T-cell (primary cell): ENCODE measurements around the gene GAK. TPM values are rescaled to one million over a fixed set of nuclear protein-coding genes. Genes with fewer than 3 reads are reported as not detected.

ENCODE experiments used
- ATAC-seq, 4 experiments: fragments of 200-7000 bp in 3 of 4; fragments of 150-1000 bp in 1 of 4; cut with Tn5 transposase; replicated peaks in 1 of 4; 1 replicate in 3 of 4; 2 replicates in 1 of 4; pipeline ENCODE4 v1.10.0; 2021; ENCODE audit warnings: moderate library complexity in 3 of 4, mild to moderate bottlenecking in 2 of 4, moderate number of reproducible peaks in 1 of 4
- CTCF ChIA-PET, 2 donors: fragments of 300-600 bp; sonication (Branson Sonifier 250); formaldehyde crosslinking; loops; one replicate each; lab custom pipeline; 2022; ENCODE audit warnings: antibody characterized with exemption in 2 of 2; lab: Charles Lee
- POLR2A ChIA-PET, 2 donors: fragments of 300-600 bp; sonication (Branson Sonifier 250); formaldehyde crosslinking; loops; one replicate each; lab custom pipeline; 2022; ENCODE audit warnings: antibody characterized with exemption in 2 of 2; lab: Charles Lee
- DNase-seq, 35 experiments: peaks; one replicate each; pipeline versions ENCODE4 v3.0.0 to v3.0.0-alpha.2; 2013 to 2023
- H3K27ac ChIP-seq: one replicate; pipeline ENCODE4 v1.5.1; 2013; ENCODE audit warnings: low read length
- H3K27me3 ChIP-seq, 2 experiments: replicated peaks in 1 of 2; 1 replicate in 1 of 2; 2 replicates in 1 of 2; pipeline versions ENCODE4 v1.6.1 to v1.7.0; 2013; ENCODE audit warnings: low read length in 1 of 2, mixed read lengths in 1 of 2; ENCODE audit not compliant: control insufficient read depth in 2 of 2, insufficient read depth in 2 of 2; ENCODE audit errors: extremely low read depth in 1 of 2
- H3K36me3 ChIP-seq, 2 donors: 1 replicate in 1 of 2; 2 replicates in 1 of 2; pipeline versions ENCODE4 v1.6.1 to v1.7.0; 2013; ENCODE audit warnings: low read length in 1 of 2; ENCODE audit not compliant: control insufficient read depth in 2 of 2, insufficient read depth in 1 of 2; ENCODE audit errors: extremely low read depth in 1 of 2
- H3K4me1 ChIP-seq, 2 experiments: 1 replicate in 1 of 2; 2 replicates in 1 of 2; pipeline versions ENCODE4 v1.6.1 to v1.7.0; 2013; ENCODE audit warnings: low read length in 2 of 2, mixed read lengths in 1 of 2; ENCODE audit not compliant: insufficient read depth in 2 of 2, control insufficient read depth in 1 of 2; ENCODE audit errors: extremely low read depth in 1 of 2
- H3K4me3 ChIP-seq, 2 donors: 1 replicate in 1 of 2; 2 replicates in 1 of 2; pipeline versions ENCODE4 v1.5.1 to v1.7.0; 2013; ENCODE audit warnings: mild to moderate bottlenecking in 2 of 2, low read length in 1 of 2, moderate library complexity in 1 of 2; ENCODE audit not compliant: control insufficient read depth in 1 of 2; ENCODE audit errors: extremely low read depth in 1 of 2
- H3K9me3 ChIP-seq: 2 replicates; pipeline ENCODE4 v1.7.0; 2013
- H3K27ac Mint-ChIP-seq, 2 donors: one replicate each; pipeline ENCODE4 v1.8.0; 2020 to 2021; ENCODE audit warnings: mild to moderate bottlenecking in 2 of 2, mixed read lengths in 2 of 2
- H3K27me3 Mint-ChIP-seq, 2 donors: one replicate each; pipeline ENCODE4 v1.8.0; 2021 to 2022; ENCODE audit warnings: mixed read lengths in 2 of 2
- H3K36me3 Mint-ChIP-seq: one replicate; pipeline ENCODE4 v1.8.0; 2021; ENCODE audit warnings: mixed read lengths
- H3K4me1 Mint-ChIP-seq, 3 donors: one replicate each; pipeline ENCODE4 v1.8.0; 2020 to 2022; ENCODE audit warnings: mixed read lengths in 3 of 3, mild to moderate bottlenecking in 1 of 3
- H3K4me3 Mint-ChIP-seq, 3 donors: one replicate each; pipeline ENCODE4 v1.8.0; 2020 to 2022; ENCODE audit warnings: mild to moderate bottlenecking in 3 of 3, mixed read lengths in 3 of 3, moderate library complexity in 3 of 3
- H3K9me3 Mint-ChIP-seq, 3 donors: one replicate each; pipeline ENCODE4 v1.8.0; 2020 to 2022; ENCODE audit warnings: mixed read lengths in 3 of 3
- WGBS: methylation state at CpG from one replicate; pipeline ENCODE4 v1.1.5; 2013; ENCODE audit warnings: missing lambda C conversion rate; ENCODE audit not compliant: insufficient coverage; 5-methylcytosine and 5-hydroxymethylcytosine counted together
- total RNA-seq, 35 experiments: library from RNA in 6 of 35; stranded (reverse) in 6 of 35; fragments of 120-200 nt in 1 of 35; gene quantifications; one replicate each; pipeline versions ENCODE4 v1.2.1 to v1.2.4 and lab custom pipeline; 2013 to 2026

Gene GAK
- total RNA-seq, 5 donors from 2014 or later (not counting 1 experiment from before 2014, with no cell fraction given): 182 to 225 (median 218) TPM

DNA sequence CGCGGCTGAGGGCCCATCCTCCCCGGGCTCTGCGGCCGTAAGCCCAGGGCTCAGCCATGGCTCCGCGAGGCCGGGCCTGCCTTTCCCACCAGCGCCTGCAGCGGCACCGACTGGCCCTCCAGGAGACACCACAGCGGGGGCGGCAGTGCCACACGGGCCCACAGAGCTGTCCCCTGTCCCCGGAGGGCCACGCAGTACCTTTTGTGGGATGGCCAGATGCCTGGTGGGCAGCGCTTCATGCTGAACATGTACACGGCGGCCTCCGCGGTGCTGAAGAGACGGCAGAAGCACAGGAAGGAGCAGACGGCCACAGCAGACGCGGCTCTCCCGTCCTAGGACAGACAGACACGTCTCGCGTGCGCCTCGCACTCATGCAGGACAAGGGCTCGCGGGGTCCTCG lies 50.4 kb downstream of the GAK start:
- H3K4me3 Mint-ChIP-seq: no peak overlapping the region
- no peak overlapping the region for H3K27ac Mint-ChIP-seq
- no peaks in the 10 kb centered on the region for H3K27me3 ChIP-seq
- no peak for DNase-seq
- ATAC-seq: no peak
- peaks cover 11% of the 10 kb centered on the region for H3K36me3 Mint-ChIP-seq
- H3K27me3 Mint-ChIP-seq: no peaks in the 10 kb centered on the region
- H3K4me1 Mint-ChIP-seq: peaks cover 27 to 32% (median 28%) of the 10 kb centered on the region in 3 donors
- H3K4me3 ChIP-seq: no peak overlapping the region
- peaks cover 27 to 63% of the 10 kb centered on the region in 2 donors for H3K36me3 ChIP-seq
- POLR2A ChIA-PET: no interaction called here
- no peak overlapping the region for H3K27ac ChIP-seq
- CTCF ChIA-PET: no interaction called here
- H3K9me3 Mint-ChIP-seq: no peaks in the 10 kb centered on the region
- H3K9me3 ChIP-seq: no peaks in the 10 kb centered on the region
- peaks cover 0 to 24% of the 10 kb centered on the region in 2 experiments for H3K4me1 ChIP-seq
- WGBS: 94% methylated on average over 27 of the region's 34 CpGs

DNA sequence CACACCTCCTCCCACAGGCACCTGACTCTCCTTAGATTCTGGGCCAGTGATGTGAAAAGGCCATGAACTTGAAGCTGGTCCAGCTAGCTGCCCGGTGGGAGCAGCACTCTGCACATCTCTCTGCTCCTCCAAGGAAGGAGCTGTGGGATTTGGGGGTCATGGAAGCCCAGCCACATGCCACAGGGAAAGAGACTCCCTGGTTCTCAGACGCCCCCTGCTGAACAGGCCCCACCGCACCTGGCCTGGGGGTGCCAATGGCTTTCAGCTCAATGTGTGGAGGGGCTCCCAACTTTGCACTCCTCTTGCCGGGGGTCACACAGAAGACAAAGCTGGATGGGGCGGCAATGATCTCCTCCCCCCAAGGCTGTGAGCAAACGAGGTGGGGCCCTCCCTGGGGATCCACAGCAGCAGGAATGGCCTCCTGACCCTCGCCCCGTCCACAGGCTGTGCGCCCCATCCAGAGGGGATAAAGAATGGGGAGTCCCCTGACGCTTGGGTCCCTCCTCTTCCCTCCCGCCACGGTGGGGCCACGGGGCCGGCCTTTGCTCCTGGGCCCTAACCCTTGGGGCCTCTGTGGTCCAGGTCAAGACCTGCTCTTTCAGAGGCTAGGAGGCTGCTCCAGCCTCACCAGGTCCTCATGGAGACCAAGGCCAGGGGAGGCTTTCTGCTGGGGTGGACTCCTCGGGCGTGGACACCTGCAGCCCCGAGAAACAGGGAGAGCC lies 51.3 kb downstream of the GAK start:
- POLR2A ChIA-PET: no interaction called here
- CTCF ChIA-PET: no interaction called here
- Histone ChIP-seq H3K27me3 (no peaks in the 10 kb centered on the region), H3K4me1 (peaks cover 0 to 24% of the 10 kb centered on the region in 2 experiments), H3K36me3 (peaks cover 25 to 67% of the 10 kb centered on the region in 2 donors), H3K27ac (peak overlapping the region; percentile 80), H3K9me3 (no peaks in the 10 kb centered on the region), H3K4me3 (no peak overlapping the region)
- peaks cover 27 to 32% (median 28%) of the 10 kb centered on the region in 3 donors for H3K4me1 Mint-ChIP-seq
- no peaks in the 10 kb centered on the region for H3K9me3 Mint-ChIP-seq
- no peak for ATAC-seq
- peaks cover 14% of the 10 kb centered on the region for H3K36me3 Mint-ChIP-seq
- H3K27me3 Mint-ChIP-seq: no peaks in the 10 kb centered on the region
- peak overlapping the region; percentile 95 to 97 for H3K27ac Mint-ChIP-seq
- peak overlapping the region in 1 of 3 donors; percentile 81 for H3K4me3 Mint-ChIP-seq
- WGBS: 85% methylated on average over 9 of the region's 17 CpGs
- no peak for DNase-seq

GRCh38 chr4:879729-880077 lies 52.4 kb downstream of the GAK start:
- peak; percentile 63 to 71 (median 68) for ATAC-seq
- peak overlapping the region in 1 of 2 donors; percentile 11 for H3K4me3 ChIP-seq
- Mint-ChIP-seq H3K4me3 (peak overlapping the region; percentile 73 to 81 (median 80)), H3K4me1 (peaks cover 28 to 34% (median 32%) of the 10 kb centered on the region in 3 donors), H3K9me3 (no peaks in the 10 kb centered on the region), H3K27ac (peak overlapping the region; percentile 95 to 97), H3K36me3 (peaks cover 21% of the 10 kb centered on the region), H3K27me3 (no peaks in the 10 kb centered on the region)
- peak in 29 of 35 experiments; percentile 6 to 61 (median 20) for DNase-seq
- WGBS: 18% methylated on average over 12 of the region's 12 CpGs
- H3K27ac ChIP-seq: peak overlapping the region; percentile 80
- H3K27me3 ChIP-seq: no peaks in the 10 kb centered on the region
- ChIA-PET POLR2A (no interaction called here), CTCF (no interaction called here)
- H3K4me1 ChIP-seq: peaks cover 0 to 24% of the 10 kb centered on the region in 2 experiments
- peaks cover 18 to 67% of the 10 kb centered on the region in 2 donors for H3K36me3 ChIP-seq
- H3K9me3 ChIP-seq: no peaks in the 10 kb centered on the region

- DNase-seq (peak in 32 of 35 experiments; percentile 11 to 59 (median 30)), ATAC-seq (peak; percentile 66 to 82 (median 78))
- peak overlapping the region; percentile 73 to 81 (median 80) for H3K4me3 Mint-ChIP-seq
- H3K4me3 ChIP-seq: peak overlapping the region in 1 of 2 donors; percentile 11
- peak overlapping the region; percentile 80 for H3K27ac ChIP-seq
- no peaks in the 10 kb centered on the region for H3K27me3 Mint-ChIP-seq
- no peaks in the 10 kb centered on the region for H3K9me3 Mint-ChIP-seq
- H3K9me3 ChIP-seq: no peaks in the 10 kb centered on the region
- H3K36me3 ChIP-seq: peaks cover 18 to 67% of the 10 kb centered on the region in 2 donors
- WGBS: 32% methylated on average over 10 of the region's 23 CpGs
- no peaks in the 10 kb centered on the region for H3K27me3 ChIP-seq
- H3K36me3 Mint-ChIP-seq: peaks cover 24% of the 10 kb centered on the region
- peaks cover 0 to 24% of the 10 kb centered on the region in 2 experiments for H3K4me1 ChIP-seq
- peak overlapping the region; percentile 95 to 97 for H3K27ac Mint-ChIP-seq
- H3K4me1 Mint-ChIP-seq: peaks cover 28 to 36% (median 32%) of the 10 kb centered on the region in 3 donors
- CTCF ChIA-PET: no interaction called here
- POLR2A ChIA-PET: no interaction called here
These were observed 53.1 kb downstream of the GAK start for GRCh38 chr4:878796-879728.

DNA sequence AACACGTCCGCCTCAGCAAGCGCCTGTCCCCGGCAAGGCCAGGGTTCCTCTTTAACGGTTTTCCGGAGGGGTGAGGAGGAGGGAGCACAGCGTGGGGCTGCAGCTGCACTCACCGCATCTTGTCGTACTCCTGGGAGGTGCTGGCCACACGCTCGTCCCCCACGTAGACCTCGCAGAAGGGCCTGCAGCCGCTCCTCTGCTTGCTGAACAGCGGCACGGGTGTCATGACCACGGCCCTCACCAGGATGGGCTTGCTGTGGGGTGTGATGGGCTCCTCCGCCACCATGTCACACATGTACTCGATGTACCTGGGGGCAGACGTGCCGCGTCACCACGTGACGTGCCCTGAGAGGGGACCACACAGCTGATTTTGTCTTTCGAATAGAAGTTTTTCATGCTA lies 54.6 kb downstream of the GAK start:
- ATAC-seq: no peak
- no peaks in the 10 kb centered on the region for H3K9me3 ChIP-seq

GRCh38 chr4:876780-877179 lies 55.3 kb downstream of the GAK start:
- POLR2A ChIA-PET: no interaction called here
- Histone ChIP-seq H3K36me3 (peaks cover 21 to 66% of the 10 kb centered on the region in 2 donors), H3K4me3 (no peak overlapping the region), H3K9me3 (no peaks in the 10 kb centered on the region), H3K27me3 (no peaks in the 10 kb centered on the region), H3K4me1 (peaks cover 0 to 24% of the 10 kb centered on the region in 2 experiments), H3K27ac (no peak overlapping the region)
- CTCF ChIA-PET: no interaction called here
- no peaks in the 10 kb centered on the region for H3K9me3 Mint-ChIP-seq
- H3K36me3 Mint-ChIP-seq: peaks cover 32% of the 10 kb centered on the region
- ATAC-seq (no peak), DNase-seq (peak in 1 of 35 experiments; percentile 22)
- H3K27ac Mint-ChIP-seq: peak overlapping the region; percentile 36 to 39
- H3K4me3 Mint-ChIP-seq: peak overlapping the region in 1 of 3 donors; percentile 30
- H3K4me1 Mint-ChIP-seq: peaks cover 28 to 45% (median 32%) of the 10 kb centered on the region in 3 donors
- H3K27me3 Mint-ChIP-seq: no peaks in the 10 kb centered on the region
- WGBS: 97% methylated on average over 12 of the region's 24 CpGs

More for the DNA sequence above, 54.6 kb downstream of the GAK start:
- Histone ChIP-seq H3K36me3 (peaks cover 14 to 65% of the 10 kb centered on the region in 2 donors), H3K4me1 (peaks cover 0 to 24% of the 10 kb centered on the region in 2 experiments), H3K27me3 (no peaks in the 10 kb centered on the region), H3K27ac (no peak overlapping the region), H3K4me3 (no peak overlapping the region)
- Mint-ChIP-seq H3K4me3 (peak overlapping the region in 1 of 3 donors; percentile 30), H3K27me3 (no peaks in the 10 kb centered on the region), H3K27ac (no peak overlapping the region), H3K36me3 (peaks cover 34% of the 10 kb centered on the region), H3K4me1 (peaks cover 28 to 45% (median 32%) of the 10 kb centered on the region in 3 donors), H3K9me3 (no peaks in the 10 kb centered on the region)
- POLR2A ChIA-PET: no interaction called here
- CTCF ChIA-PET: no interaction called here
- 97% methylated on average over 21 of the region's 25 CpGs for WGBS
- DNase-seq: no peak
